ENCODE measurements around the gene NAT16. TPM values are rescaled to one million over a fixed set of nuclear protein-coding genes. Genes with fewer than 3 reads are reported as not detected.
"Not testable (repeated sequence)": the region's sequence is repeated elsewhere in the genome, so short reads cannot be mapped to it uniquely, and the experiment has no call there.

The NAT16 gene
- total and polyA plus RNA-seq, 2 of the 4 experiments (the other 2 are of a cell fraction) = 0.05 TPM; not detected in 1

GRCh38 chr7:101121991-101122932, 57.8 kb downstream of the NAT16 start (continued):
- TF ChIP-seq RCOR1 (IDR thresholded peaks at IDR 0.05; ENCODE audit: insufficient replicate concordance, low read length) = no peak
- TF ChIP-seq, protein P1, sequence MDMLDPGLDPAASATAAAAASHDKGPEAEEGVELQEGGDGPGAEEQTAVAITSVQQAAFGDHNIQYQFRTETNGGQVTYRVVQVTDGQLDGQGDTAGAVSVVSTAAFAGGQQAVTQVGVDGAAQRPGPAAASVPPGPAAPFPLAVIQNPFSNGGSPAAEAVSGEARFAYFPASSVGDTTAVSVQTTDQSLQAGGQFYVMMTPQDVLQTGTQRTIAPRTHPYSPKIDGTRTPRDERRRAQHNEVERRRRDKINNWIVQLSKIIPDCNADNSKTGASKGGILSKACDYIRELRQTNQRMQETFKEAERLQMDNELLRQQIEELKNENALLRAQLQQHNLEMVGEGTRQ (IDR thresholded peaks at IDR 0.05; ENCODE audit: low read depth, low read length) = no peak

GRCh38 chr7:101121631-101121990, 58.5 kb downstream of the NAT16 start:
- no CpG with 5 or more reads among the region's 9 CpGs for WGBS, 2 experiments (ENCODE audit: extremely low coverage in 2 of 2, insufficient read length in 1 of 2)
- H4K8ac ChIP-seq (ENCODE audit: low read depth in 2 of 2, low read length in 2 of 2) = peak overlapping the region; percentile 50 to 71; a peak in 3 of 4 replicates
- H3K56ac ChIP-seq (ENCODE audit: extremely low read depth, insufficient read depth, low read length); H3K27me3 ChIP-seq (ENCODE audit: control insufficient read depth, insufficient read depth, low read length); H3K4me2 ChIP-seq (ENCODE audit: low read depth, low read length); dilution Hi-C loops (cut with HindIII; ENCODE audit: low sequenced_read_pairs, unreplicated experiment); H4K20me1 ChIP-seq (ENCODE audit: insufficient read depth, low read length); H3K36me3 ChIP-seq (ENCODE audit: control insufficient read depth, insufficient read depth, low read length); CTCF ChIA-PET; intact Hi-C loops (cut with micrococcal nuclease); H3K4me3 ChIP-seq (ENCODE audit: insufficient read depth, low read depth, low read length); H2AK9ac ChIP-seq (replicated peaks; ENCODE audit: low read depth, low read length, poor library complexity); H3K9ac ChIP-seq (ENCODE audit: low read depth, low read length); DNase-seq; H2AFZ ChIP-seq (replicated peaks; ENCODE audit: low read length, poor library complexity); H3K9me3 ChIP-seq (ENCODE audit: control insufficient read depth, insufficient read depth, low read length); ATAC-seq (ENCODE audit: low read depth): not testable (repeated sequence)
- H4K91ac ChIP-seq (ENCODE audit: insufficient read depth, low read depth, low read length) = peak overlapping the region; percentile 87
- POLR2A ChIA-PET (ENCODE audit: unreplicated experiment) = interaction anchor here (1.0 to 1.1 kb wide), 2 partner anchors 15 to 36 kb away, joined by 3 read pairs; partner anchors contain the start of gene TRIM56
- in situ Hi-C loops (cut with MboI; ENCODE audit: low sequenced_read_pairs) = loop anchor here (25.0 kb wide), 1 partner anchor 684 kb away; the partner anchor contains the start of genes MEPCE, PPP1R35 and ZCWPW1
- H3K4ac ChIP-seq (ENCODE audit: low read depth, low read length) = peak overlapping the region; percentile 97
- peak overlapping the region; percentile 79 for H2BK5ac ChIP-seq (ENCODE audit: low read depth, low read length, poor library complexity, severe bottlenecking)
- H4K5ac ChIP-seq (ENCODE audit: low read depth, low read length) = peak overlapping the region; percentile 9; the same call in 1 of the 2 replicates
- peak overlapping the region; percentile 84; the same call in 1 of the 2 replicates for H3K23ac ChIP-seq (ENCODE audit: low read depth, low read length)
- H2BK120ac ChIP-seq (ENCODE audit: low read depth, low read length) = peak overlapping the region; percentile 94
- peak overlapping the region; percentile 77 for H3K27ac ChIP-seq (ENCODE audit: insufficient read depth, low read length)
- peak overlapping the region; percentile 31; the same call in 1 of the 2 replicates for H3K18ac ChIP-seq (ENCODE audit: low read depth, low read length)
- peak overlapping the region; percentile 97 for H2AK5ac ChIP-seq (ENCODE audit: low read depth, low read length)
- BruUV-seq (replicated peaks) = TSS peak; percentile 67
- peaks cover 33% of the 10 kb centered on the region for H3K9me1 ChIP-seq (ENCODE audit: insufficient read depth, low read length)
- peaks cover 4 to 46% of the 10 kb centered on the region in 2 experiments; a peak in 2 of 4 replicates for H3K79me1 ChIP-seq (ENCODE audit: low read depth in 1 of 2, low read length in 2 of 2)
- peak overlapping the region; percentile 86 for H3K14ac ChIP-seq (replicated peaks; ENCODE audit: low read depth, low read length)
- H2BK15ac ChIP-seq (ENCODE audit: low read depth, low read length) = peak overlapping the region; percentile 87; the same call in 1 of the 3 replicates
- H2BK20ac ChIP-seq (ENCODE audit: low read depth, low read length) = peak overlapping the region; percentile 95
- H3K4me1 ChIP-seq (ENCODE audit: control insufficient read depth, insufficient read depth, low read length) = peaks cover 28% of the 10 kb centered on the region

Small RNA genes within 50 kb of the gene (microRNA-seq; reads per million reads assigned to microRNA genes)
- gene MIR4653 (ENCODE audit: insufficient read depth in 1 of 2, insufficient read length in 1 of 2, unreplicated experiment in 1 of 2) = 0 to 1.0 reads per million in 2 experiments

Small RNA genes within 50 kb of the gene (small RNA-seq; reads per million reads assigned to genes)
- gene MIR4653 = 0 to 0.65 (median 0) reads per million in 5 experiments

Other genes starting within 250 kb of the NAT16 start
- not detected in 2 replicates for gene MUC3A, start 230.8 kb downstream of the NAT16 start, total RNA-seq (2012; rRNA removed)
- gene MUC3A, start 230.8 kb downstream of the NAT16 start, polyA plus RNA-seq (2012; rRNA removed) = 0.05 TPM in 1 of 2 replicates, not detected in the other
- gene MUC12, start 210.7 kb downstream of the NAT16 start, total RNA-seq (2012; rRNA removed) = not detected in 2 replicates
- 4.0 and 4.1 TPM in 2 replicates for gene MUC12, start 210.7 kb downstream of the NAT16 start, polyA plus RNA-seq (2012; rRNA removed)
- gene MUC17, start 160.2 kb downstream of the NAT16 start, total RNA-seq (2012; rRNA removed) = not detected in 2 replicates
- gene MUC17, start 160.2 kb downstream of the NAT16 start, polyA plus RNA-seq (2012; rRNA removed) = under 0.01 TPM in 1 of 2 replicates, not detected in the other
- 3.9 and 4.4 TPM in 2 replicates for gene TRIM56, start 94.8 kb downstream of the NAT16 start, total RNA-seq (2012; rRNA removed)
- 4.7 and 5.9 TPM in 2 replicates for gene TRIM56, start 94.8 kb downstream of the NAT16 start, polyA plus RNA-seq (2012; rRNA removed)
- gene SERPINE1, start 53.2 kb downstream of the NAT16 start, total RNA-seq (2012; rRNA removed) = 1,441 and 1,485 TPM in 2 replicates
- 2,783 and 2,870 TPM in 2 replicates for gene SERPINE1, start 53.2 kb downstream of the NAT16 start, polyA plus RNA-seq (2012; rRNA removed)
- gene AP1S1, start 25.8 kb downstream of the NAT16 start, total RNA-seq (2012; rRNA removed) = 233 and 295 TPM in 2 replicates
- 178 and 187 TPM in 2 replicates for gene AP1S1, start 25.8 kb downstream of the NAT16 start, polyA plus RNA-seq (2012; rRNA removed)
- gene VGF, start 14.7 kb downstream of the NAT16 start, total RNA-seq (2012; rRNA removed) = 0.18 and 0.28 TPM in 2 replicates
- gene VGF, start 14.7 kb downstream of the NAT16 start, polyA plus RNA-seq (2012; rRNA removed) = 0.50 and 0.59 TPM in 2 replicates
- gene MOGAT3, start 20.7 kb upstream of the NAT16 start, total RNA-seq (2012; rRNA removed) = not detected in 2 replicates
- gene MOGAT3, start 20.7 kb upstream of the NAT16 start, polyA plus RNA-seq (2012; rRNA removed) = not detected in 2 replicates
- 21.7 and 24.4 TPM in 2 replicates for gene PLOD3, start 37.3 kb upstream of the NAT16 start, total RNA-seq (2012; rRNA removed)
- gene PLOD3, start 37.3 kb upstream of the NAT16 start, polyA plus RNA-seq (2012; rRNA removed) = 159 and 167 TPM in 2 replicates
- gene ZNHIT1, start 37.9 kb upstream of the NAT16 start, total RNA-seq (2012; rRNA removed) = 31.7 and 34.4 TPM in 2 replicates
- gene ZNHIT1, start 37.9 kb upstream of the NAT16 start, polyA plus RNA-seq (2012; rRNA removed) = 47.1 and 62.9 TPM in 2 replicates
- gene CLDN15, start 57.5 kb upstream of the NAT16 start, total RNA-seq (2012; rRNA removed) = 0.56 and 0.72 TPM in 2 replicates
- gene CLDN15, start 57.5 kb upstream of the NAT16 start, polyA plus RNA-seq (2012; rRNA removed) = 5.4 and 6.7 TPM in 2 replicates
- 241 and 293 TPM in 2 replicates for gene FIS1, start 64.8 kb upstream of the NAT16 start, total RNA-seq (2012; rRNA removed)
- 470 and 489 TPM in 2 replicates for gene FIS1, start 64.8 kb upstream of the NAT16 start, polyA plus RNA-seq (2012; rRNA removed)
- gene IFT22, start 141.5 kb upstream of the NAT16 start, total RNA-seq (2012; rRNA removed) = 23.1 and 34.1 TPM in 2 replicates
- gene IFT22, start 141.5 kb upstream of the NAT16 start, polyA plus RNA-seq (2012; rRNA removed) = 27.3 and 29.3 TPM in 2 replicates
- not detected in 2 replicates for gene COL26A1, start 182.6 kb upstream of the NAT16 start, total RNA-seq (2012; rRNA removed)
- not detected in 2 replicates for gene COL26A1, start 182.6 kb upstream of the NAT16 start, polyA plus RNA-seq (2012; rRNA removed)